Neural progenitor cell (in vitro differentiated cells): Measurements from ENCODE around the gene SLC7A7.

Source experiments
- EZH2 ChIP-seq: fragments of 200-600 bp; sonication (generic); IDR thresholded peaks from 2 replicates; pipeline ENCODE4 v1.6.1; 2017; ENCODE audit warnings: antibody characterized with exemption, mild to moderate bottlenecking, moderate library complexity
- EZH2phosphoT487 ChIP-seq: fragments of 200-600 bp; sonication (generic); IDR thresholded peaks from 2 replicates; pipeline ENCODE4 v1.6.1; 2017; ENCODE audit warnings: antibody characterized with exemption
- TF ChIP-seq, protein P1 (sequence below): fragments of 200-600 bp; sonication (generic); IDR thresholded peaks from 2 replicates; pipeline ENCODE4 v1.5.1; 2017; ENCODE audit warnings: antibody characterized with exemption, mild to moderate bottlenecking

DNA sequence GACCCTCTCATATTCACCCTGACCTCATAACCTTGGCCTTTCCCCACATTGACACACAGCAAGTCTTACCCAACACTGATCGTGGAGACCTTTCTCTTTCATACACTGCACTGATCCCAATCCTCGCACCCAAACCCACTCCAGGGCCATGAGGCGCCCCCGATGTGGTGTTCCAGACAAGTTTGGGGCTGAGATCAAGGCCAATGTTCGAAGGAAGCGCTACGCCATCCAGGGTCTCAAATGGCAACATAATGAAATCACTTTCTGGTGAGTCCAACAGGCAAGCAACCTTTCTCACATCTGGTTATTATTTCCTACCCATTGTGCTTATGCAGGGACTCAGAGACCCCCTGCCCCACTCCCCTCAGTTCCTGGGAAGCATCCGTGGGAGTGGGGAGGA, 26.5 kb upstream of the SLC7A7 start:
- TF ChIP-seq, protein P1, sequence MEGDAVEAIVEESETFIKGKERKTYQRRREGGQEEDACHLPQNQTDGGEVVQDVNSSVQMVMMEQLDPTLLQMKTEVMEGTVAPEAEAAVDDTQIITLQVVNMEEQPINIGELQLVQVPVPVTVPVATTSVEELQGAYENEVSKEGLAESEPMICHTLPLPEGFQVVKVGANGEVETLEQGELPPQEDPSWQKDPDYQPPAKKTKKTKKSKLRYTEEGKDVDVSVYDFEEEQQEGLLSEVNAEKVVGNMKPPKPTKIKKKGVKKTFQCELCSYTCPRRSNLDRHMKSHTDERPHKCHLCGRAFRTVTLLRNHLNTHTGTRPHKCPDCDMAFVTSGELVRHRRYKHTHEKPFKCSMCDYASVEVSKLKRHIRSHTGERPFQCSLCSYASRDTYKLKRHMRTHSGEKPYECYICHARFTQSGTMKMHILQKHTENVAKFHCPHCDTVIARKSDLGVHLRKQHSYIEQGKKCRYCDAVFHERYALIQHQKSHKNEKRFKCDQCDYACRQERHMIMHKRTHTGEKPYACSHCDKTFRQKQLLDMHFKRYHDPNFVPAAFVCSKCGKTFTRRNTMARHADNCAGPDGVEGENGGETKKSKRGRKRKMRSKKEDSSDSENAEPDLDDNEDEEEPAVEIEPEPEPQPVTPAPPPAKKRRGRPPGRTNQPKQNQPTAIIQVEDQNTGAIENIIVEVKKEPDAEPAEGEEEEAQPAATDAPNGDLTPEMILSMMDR: no peak
- TF ChIP-seq EZH2phosphoT487 (no peak), EZH2 (no peak)
